ENCODE measurements around the gene RNASE7. TPM values are rescaled to one million over a fixed set of nuclear protein-coding genes. Genes with fewer than 3 reads are reported as not detected.
"Not testable (repeated sequence)": the region's sequence is repeated elsewhere in the genome, so short reads cannot be mapped to it uniquely, and the experiment has no call there.

Gene RNASE7
- total RNA-seq, 1 experiment from 2014 or later, result not detected

DNA sequence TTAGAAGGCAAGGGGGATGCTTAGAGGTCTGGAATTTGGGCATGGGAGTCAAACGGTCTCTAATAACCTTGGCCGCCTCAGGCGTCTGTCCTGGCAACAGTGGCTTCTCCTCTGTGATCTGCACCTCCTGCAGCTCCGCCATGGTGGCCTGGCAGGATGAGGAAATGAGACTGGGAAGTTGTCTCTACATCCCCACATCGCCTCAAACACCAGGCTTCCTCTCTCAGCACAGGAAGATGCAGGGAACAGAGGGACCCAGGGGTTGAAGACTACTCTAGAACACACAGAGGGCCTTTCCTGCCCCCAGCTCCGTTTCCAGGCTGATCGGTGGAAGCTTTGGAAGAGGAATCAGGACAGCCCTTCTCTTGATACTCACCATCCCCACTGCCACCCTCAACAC, 19.0 kb upstream of the RNASE7 start:
- DNase-seq (ENCODE audit: low read depth), result no peak

DNA sequence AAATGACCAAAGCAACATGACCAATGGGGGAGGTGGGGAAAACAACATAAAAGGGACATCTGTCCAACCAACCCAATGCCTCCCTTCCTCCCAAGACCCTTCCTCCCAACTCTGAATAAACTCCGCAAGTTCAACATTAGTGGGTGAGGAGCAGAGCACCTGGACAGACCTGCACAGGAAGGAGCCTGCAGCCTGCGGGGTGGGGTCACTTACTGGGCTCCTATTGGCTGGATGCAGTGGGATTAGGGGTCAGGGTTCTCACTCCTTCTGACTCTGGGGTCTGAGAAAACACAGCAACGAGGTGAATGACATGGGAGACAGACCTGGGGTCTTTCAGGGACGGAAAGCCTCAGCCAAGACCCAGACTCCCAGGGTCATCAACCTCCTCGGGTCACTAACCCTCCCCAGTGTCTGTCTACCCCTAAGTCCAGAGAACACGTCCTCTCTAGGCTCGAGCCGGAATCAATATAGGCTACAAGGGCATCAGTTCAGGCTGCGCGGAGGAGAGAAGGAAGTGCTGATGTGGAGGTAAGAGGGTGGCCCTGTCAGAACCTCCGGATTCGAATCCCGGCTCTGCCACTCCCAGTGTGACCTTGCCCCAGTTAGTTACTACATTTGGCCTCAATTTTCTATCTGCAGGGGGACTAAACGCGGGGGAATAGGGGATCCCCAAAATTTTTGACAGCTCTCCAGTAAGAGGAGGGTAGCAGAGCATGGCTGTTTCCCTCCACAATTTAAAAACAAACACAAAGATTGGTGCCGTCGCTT, 18.2 kb upstream of the RNASE7 start:
- DNase-seq (ENCODE audit: low read depth), result no peak

DNA sequence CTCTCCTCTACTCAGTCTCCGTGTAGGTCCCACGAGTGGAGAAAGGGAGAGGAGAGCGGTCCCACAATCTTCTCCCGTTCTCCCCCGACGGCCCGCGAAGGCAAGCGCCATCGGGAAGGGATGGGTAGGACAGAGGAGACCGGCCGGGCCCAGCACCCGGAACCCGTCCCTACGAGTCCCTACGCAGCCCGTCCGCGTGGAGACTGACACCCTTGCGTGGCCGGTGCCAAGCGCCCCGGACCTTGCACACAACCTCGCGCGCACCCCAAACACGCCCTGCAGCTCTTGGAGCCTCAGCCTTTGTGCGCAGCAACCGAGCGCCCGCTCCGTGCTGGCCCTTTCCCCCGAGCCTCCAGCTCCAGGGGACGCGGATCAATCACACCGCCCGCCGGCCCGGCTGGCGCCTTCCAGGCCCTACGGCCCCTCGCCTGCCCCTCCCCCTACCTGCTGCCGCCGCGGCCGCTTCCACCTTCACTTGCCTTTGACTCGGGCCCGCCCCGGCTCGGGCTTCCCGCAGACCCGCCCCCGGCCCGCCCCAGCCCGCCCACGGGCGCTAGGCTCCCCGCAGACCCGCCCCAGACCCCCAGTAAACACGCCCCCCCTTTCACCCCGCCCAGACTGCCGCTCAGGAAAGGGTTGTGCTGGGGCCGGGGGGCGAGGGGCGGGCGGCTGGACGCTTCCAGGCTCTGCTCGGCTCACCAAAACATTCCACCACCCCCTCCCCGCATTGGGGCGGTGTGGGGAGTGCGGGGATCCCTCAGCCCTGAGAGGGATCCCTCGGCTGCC, 17.4 kb upstream of the RNASE7 start, which contains the start of gene NDRG2:
NDRG2 (minus strand) TSS at position 477 of the 786 bp plus-strand sequence. CDS start 1,746 bp downstream, outside the sequence.
- DNase-seq (ENCODE audit: low read depth), result no peak

DNA sequence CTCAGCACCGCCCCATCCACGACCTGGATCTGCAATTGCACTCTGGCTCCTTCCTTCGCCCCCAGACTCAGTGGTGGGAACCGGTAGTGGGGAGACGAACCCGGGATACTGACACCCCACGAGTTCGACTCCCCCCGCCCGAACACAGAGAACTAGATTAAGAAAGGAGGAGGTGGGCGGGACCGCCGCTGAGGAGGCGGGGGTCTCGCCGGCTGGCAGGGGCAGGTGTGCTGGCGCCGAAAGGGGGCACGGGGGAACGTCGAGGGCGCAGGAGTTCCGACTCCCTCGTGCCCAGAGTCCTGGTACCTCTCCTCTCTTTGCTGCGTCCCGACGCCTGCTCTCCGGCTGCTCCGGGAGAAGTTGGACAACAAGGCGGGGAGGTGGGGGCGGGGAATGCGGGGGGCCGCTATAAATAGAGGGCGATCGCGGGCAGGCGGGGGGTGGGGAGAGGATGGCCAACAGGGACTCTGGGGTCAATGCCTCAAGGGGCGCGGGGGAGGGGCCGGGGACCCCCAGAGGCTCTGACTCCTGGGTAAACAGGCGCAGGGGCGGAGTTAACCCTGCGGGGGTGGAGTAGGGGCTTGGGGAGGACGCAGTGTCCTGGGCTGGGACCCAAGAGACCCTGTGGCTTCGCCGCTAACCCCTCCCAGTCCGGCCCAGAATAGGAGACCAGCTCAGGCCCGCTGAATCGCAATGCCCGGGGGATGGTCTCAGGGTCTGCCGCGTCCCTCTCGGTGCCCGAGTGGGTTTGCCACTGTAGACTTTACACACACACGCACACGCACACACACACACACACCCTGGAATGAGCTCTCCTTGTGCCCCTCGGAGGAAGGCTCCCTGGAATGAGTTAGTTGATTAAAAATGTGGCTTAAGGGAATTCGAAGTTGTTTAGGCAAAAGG, 16.5 kb upstream of the RNASE7 start:
- DNase-seq (ENCODE audit: low read depth), result no peak

DNA sequence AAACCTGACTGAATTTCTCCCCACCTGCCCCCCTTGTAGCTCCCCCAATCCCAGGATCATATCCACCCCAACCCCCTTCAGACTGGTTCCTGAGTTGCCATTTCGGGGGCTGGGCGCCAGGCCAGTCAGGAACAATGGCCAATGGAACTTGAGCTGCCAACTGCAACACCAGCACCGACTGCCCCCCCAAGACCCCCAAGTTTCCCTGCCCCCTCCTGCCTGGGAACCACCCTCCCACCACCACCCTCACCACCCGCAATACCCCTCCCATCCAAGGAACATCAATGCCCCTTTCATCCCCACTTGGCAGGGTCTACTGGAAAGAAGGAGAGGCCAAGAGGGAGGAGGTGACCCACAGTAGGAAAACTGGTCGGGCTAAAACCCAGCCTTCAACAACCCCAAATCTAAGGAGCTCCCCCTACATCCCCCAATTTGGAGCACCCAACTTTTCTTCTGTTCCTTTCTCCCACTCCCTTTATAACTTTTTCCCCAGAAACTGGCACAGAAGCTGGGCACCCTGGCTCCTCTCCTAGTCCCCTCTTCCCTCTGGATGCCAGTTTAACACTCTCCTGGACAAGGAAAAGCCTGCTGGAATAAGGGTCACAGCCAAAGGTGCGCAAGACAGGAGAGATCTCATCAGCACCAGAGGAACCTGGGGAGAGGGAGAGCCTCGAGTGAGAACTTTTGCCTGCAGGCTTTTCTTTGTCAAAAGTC, 15.7 kb upstream of the RNASE7 start:
- DNase-seq (ENCODE audit: low read depth), result no peak

GRCh38 chr14:21026988-21027315, 15.2 kb upstream of the RNASE7 start:
- DNase-seq (ENCODE audit: low read depth), result no peak

- DNase-seq (ENCODE audit: low read depth), result no peak
These were observed 12.2 kb upstream of the RNASE7 start, which contains the start of gene TPPP2 for GRCh38 chr14:21029917-21030316. TSS of gene TPPP2 (plus strand) at chr14:21030217. CDS start at chr14:21030582, 365 bp downstream.

- DNase-seq (ENCODE audit: low read depth), result no peak
These were observed 11.6 kb upstream of the RNASE7 start for GRCh38 chr14:21030531-21030930.

- no peak for DNase-seq (ENCODE audit: low read depth)
These were observed 9.6 kb upstream of the RNASE7 start for GRCh38 chr14:21032326-21033132.

GRCh38 chr14:21033133-21033698, 8.9 kb upstream of the RNASE7 start:
- DNase-seq (ENCODE audit: low read depth), result no peak

DNA sequence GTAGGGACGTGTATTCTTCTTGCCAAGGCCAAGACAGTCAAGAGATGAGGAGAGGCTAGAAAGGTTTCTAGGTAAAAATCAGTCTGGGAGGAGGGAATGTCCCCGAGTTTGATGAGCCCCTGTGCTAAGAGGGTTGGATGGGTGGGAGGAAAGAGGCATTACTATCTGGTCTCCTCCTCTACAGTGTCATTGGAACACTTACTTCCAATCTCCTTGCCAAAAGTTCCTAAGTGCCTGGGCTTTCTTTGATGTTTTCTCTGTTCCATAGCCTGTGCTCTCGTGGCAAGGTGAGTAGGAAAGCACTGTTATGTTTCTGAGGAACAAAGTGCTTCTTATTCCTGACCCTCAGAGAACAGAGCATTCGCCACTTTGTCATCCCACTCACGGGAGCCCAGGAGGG, 7.5 kb upstream of the RNASE7 start, which contains the start of gene RNASE13:
RNASE13 (minus strand) TSS at position 101 of the 400 bp plus-strand sequence. CDS start 519 bp downstream, outside the sequence.
- DNase-seq (ENCODE audit: low read depth), result no peak

- peak; percentile 50 for DNase-seq (ENCODE audit: low read depth)
These were observed 5.4 kb upstream of the RNASE7 start for GRCh38 chr14:21036751-21037150.

DNA sequence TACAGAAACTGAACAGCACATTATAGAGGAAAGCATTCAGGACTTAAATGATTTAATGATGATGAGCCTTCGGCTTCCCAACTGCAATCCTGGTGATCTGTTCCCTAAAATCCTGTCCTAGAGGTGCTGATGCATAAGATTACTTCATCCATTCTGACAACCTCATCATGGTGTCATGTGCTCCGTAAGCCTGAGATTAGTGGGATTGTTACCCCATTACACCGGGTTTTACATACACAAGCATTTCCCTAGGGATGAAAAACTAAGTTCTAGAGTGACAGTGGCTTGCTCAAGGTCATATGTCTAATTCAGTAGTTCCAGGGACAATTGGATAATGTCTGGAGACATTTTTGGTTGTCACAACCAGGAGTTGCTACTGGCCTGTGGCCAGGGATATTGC, 5.0 kb upstream of the RNASE7 start:
- no peak for DNase-seq (ENCODE audit: low read depth)

GRCh38 chr14:21038441-21039422, 3.4 kb upstream of the RNASE7 start:
- DNase-seq (ENCODE audit: low read depth), result no peak

- DNase-seq (ENCODE audit: low read depth), result peak; percentile 67
These were observed 2.4 kb upstream of the RNASE7 start for GRCh38 chr14:21039585-21040369.

DNA sequence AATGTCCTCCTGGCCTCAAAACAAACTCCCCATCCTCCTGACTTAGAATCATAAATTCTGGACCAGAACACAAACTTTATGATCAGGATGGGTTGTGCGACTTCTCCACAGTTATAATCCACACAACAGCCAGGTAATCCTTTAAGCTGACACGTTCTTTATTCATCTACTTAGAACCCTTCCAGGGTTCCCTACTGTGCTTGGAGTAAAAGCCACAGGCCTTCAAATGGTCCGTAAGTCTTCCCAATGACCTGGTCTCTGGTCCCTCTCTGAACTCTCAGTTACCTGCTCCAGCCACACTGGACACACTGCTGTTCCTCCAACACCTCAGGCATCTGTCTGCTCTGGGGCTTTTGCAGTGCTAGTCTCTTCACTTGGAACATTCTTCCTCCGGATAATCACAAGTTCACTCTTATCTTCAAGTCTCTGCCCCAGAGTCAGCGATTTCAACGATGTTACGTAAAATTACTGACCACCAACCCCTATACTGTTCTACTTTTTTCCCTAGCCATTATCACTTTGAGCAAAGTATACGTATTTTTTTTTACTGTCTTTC, 1.7 kb upstream of the RNASE7 start:
- DNase-seq (ENCODE audit: low read depth), result no peak

GRCh38 chr14:21040941-21041340, 1.2 kb upstream of the RNASE7 start:
- DNase-seq (ENCODE audit: low read depth), result not testable (repeated sequence)
